Liver (tissue), 9 donors: Measurements from ENCODE around the gene CAMSAP1. TPM values are rescaled to one million over a fixed set of nuclear protein-coding genes. Genes with fewer than 3 reads are reported as not detected.

Source experiments
- DNase-seq: peaks from one replicate; pipeline ENCODE4 v3.0.0-alpha.2; 2017; ENCODE audit warnings: low spot score
- H3K27ac ChIP-seq, 2 donors: one replicate each; pipeline ENCODE4 v1.7.0; 2013; ENCODE audit warnings: inconsistent platforms in 2 of 2, low read length in 2 of 2, control low read depth in 1 of 2, low read depth in 1 of 2, mild to moderate bottlenecking in 1 of 2
- H3K27me3 ChIP-seq, 4 donors: one replicate each; pipeline versions ENCODE4 v1.6.1 to v1.7.0; 2013; ENCODE audit warnings: low read length in 3 of 4, inconsistent platforms in 1 of 4, mild to moderate bottlenecking in 1 of 4, moderate library complexity in 1 of 4; ENCODE audit not compliant: control insufficient read depth in 4 of 4, insufficient read depth in 4 of 4
- H3K36me3 ChIP-seq, 4 donors: one replicate each; pipeline versions ENCODE4 v1.6.1 to v1.7.0; 2013; ENCODE audit warnings: low read length in 3 of 4, mild to moderate bottlenecking in 3 of 4, low read depth in 1 of 4, moderate library complexity in 1 of 4; ENCODE audit not compliant: control insufficient read depth in 4 of 4, insufficient read depth in 3 of 4
- H3K4me1 ChIP-seq, 4 donors: one replicate each; pipeline versions ENCODE4 v1.6.1 to v1.7.0; 2013; ENCODE audit warnings: low read length in 3 of 4, mild to moderate bottlenecking in 3 of 4, moderate library complexity in 1 of 4; ENCODE audit not compliant: control insufficient read depth in 4 of 4, insufficient read depth in 4 of 4
- H3K4me3 ChIP-seq, 3 donors: one replicate each; pipeline versions ENCODE4 v1.6.1 to v1.7.0; 2013; ENCODE audit warnings: low read length in 3 of 3, control low read depth in 1 of 3, low read depth in 1 of 3, mild to moderate bottlenecking in 1 of 3
- H3K9ac ChIP-seq, 2 donors: one replicate each; pipeline ENCODE4 v1.7.0; 2013; ENCODE audit warnings: low read length in 2 of 2, mild to moderate bottlenecking in 2 of 2, moderate library complexity in 2 of 2, control low read depth in 1 of 2, low read depth in 1 of 2
- H3K9me3 ChIP-seq, 4 donors: one replicate each; pipeline versions ENCODE4 v1.6.1 to v1.7.0; 2013; ENCODE audit warnings: low read length in 3 of 4; ENCODE audit not compliant: control insufficient read depth in 4 of 4
- ATF3 ChIP-seq: IDR thresholded peaks from 2 replicates; pipeline ENCODE4 v1.6.1; 2016; ENCODE audit warnings: antibody characterized with exemption
- CTCF ChIP-seq: fragments of 150-350 bp; IDR thresholded peaks from 2 replicates; pipeline ENCODE4 v1.5.1; 2017; ENCODE audit warnings: improper control_type of control experiment, low read depth, low read length; ENCODE audit not compliant: missing input control
- EGR1 ChIP-seq, 2 donors: IDR thresholded peaks; 2 replicates each; pipeline ENCODE4 v1.6.1; 2016 to 2018; ENCODE audit warnings: antibody characterized with exemption in 2 of 2, low read depth in 2 of 2
- FOXA1 ChIP-seq: IDR thresholded peaks from 2 replicates; pipeline ENCODE4 v1.6.1; 2016; ENCODE audit warnings: antibody characterized with exemption
- GABPA ChIP-seq, 2 donors: IDR thresholded peaks in 1 of 2; conservative IDR thresholded peaks in 1 of 2; 2 replicates each; pipeline ENCODE4 v1.6.1; 2016; ENCODE audit warnings: antibody characterized with exemption in 2 of 2, mild to moderate bottlenecking in 1 of 2, moderate library complexity in 1 of 2
- HNF4A ChIP-seq, 2 donors: conservative IDR thresholded peaks; 2 replicates each; pipeline ENCODE4 v1.6.1; 2016; ENCODE audit warnings: antibody characterized with exemption in 2 of 2, mild to moderate bottlenecking in 2 of 2
- JUND ChIP-seq, 2 donors: IDR thresholded peaks; 2 replicates each; pipeline ENCODE4 v1.6.1; 2016; ENCODE audit warnings: antibody characterized with exemption in 2 of 2
- RAD21 ChIP-seq, 2 donors: IDR thresholded peaks; 2 replicates each; pipeline ENCODE4 v1.6.1; 2016; ENCODE audit warnings: antibody characterized with exemption in 2 of 2, mild to moderate bottlenecking in 2 of 2
- REST ChIP-seq: IDR thresholded peaks from 2 replicates; pipeline ENCODE4 v1.6.1; 2016; ENCODE audit warnings: antibody characterized with exemption, mild to moderate bottlenecking
- TAF1 ChIP-seq: conservative IDR thresholded peaks from 2 replicates; pipeline ENCODE4 v1.6.1; 2016; ENCODE audit warnings: antibody characterized with exemption, mild to moderate bottlenecking
- ZBTB33 ChIP-seq: IDR thresholded peaks from 2 replicates; pipeline ENCODE4 v1.6.1; 2016; ENCODE audit warnings: antibody characterized with exemption
- WGBS: extraction: QIAGEN DNeasy Blood & Tissue Kit; methylation state at CpG from one replicate; pipeline ENCODE4 v1.1.7; 2013; 5-methylcytosine and 5-hydroxymethylcytosine counted together
- polyA plus RNA-seq, 2 donors: library from polyadenylated mRNA; stranded (reverse) in 1 of 2; unstranded in 1 of 2; fragments of 200-250 nt in 1 of 2; fragments of >200 nt in 1 of 2; fragmentation: Nextera tagmentation in 1 of 2; extraction: Ambion mirVana in 1 of 2; gene quantifications; one replicate each; pipeline versions ENCODE4 v1.2.1 to v1.2.3, GENCODE V29; 2013 to 2015
- total RNA-seq, 2 donors: library from RNA; depleted of rRNA; stranded (reverse); fragments of >200 nt; gene quantifications; one replicate each; pipeline ENCODE4 v1.2.3, GENCODE V29; 2014
- donor health status: healthy.
- donor health status: healthy.
- donor health status: healthy.
- donor health status: healthy.
- donor health status: healthy.

Gene CAMSAP1
- total and polyA plus RNA-seq, 4 donors, result 0.97 to 6.4 (median 5.1) TPM

- H3K9me3 ChIP-seq, result no peaks in the 10 kb centered on the region
- no peaks in the 10 kb centered on the region for H3K4me1 ChIP-seq
- no peak overlapping the region for H3K4me3 ChIP-seq
- no peaks in the 10 kb centered on the region for H3K27me3 ChIP-seq
- no peak overlapping the region for H3K27ac ChIP-seq
- DNase-seq, result no peak
- WGBS, result 94% methylated on average over 11 of the region's 11 CpGs
- peaks cover 0 to 7% (median 0%) of the 10 kb centered on the region in 4 donors for H3K36me3 ChIP-seq
- no peak for TF ChIP-seq HNF4A (conservative IDR thresholded peaks at IDR 0.05)
- no peak for TF ChIP-seq EGR1 (IDR thresholded peaks at IDR 0.05; ENCODE audit: low read depth in 2 of 2)
- TF ChIP-seq CTCF, result no peak
- TF ChIP-seq TAF1, result no peak
- TF ChIP-seq JUND (IDR thresholded peaks at IDR 0.05), result no peak
- TF ChIP-seq FOXA1, result no peak
- TF ChIP-seq RAD21 (IDR thresholded peaks at IDR 0.05), result no peak
- TF ChIP-seq ZBTB33, result no peak
- TF ChIP-seq REST, result no peak
- no peak for TF ChIP-seq GABPA (IDR thresholded peaks at IDR 0.05 in 1 of 2, conservative IDR thresholded peaks at IDR 0.05 in 1 of 2)
- no peak overlapping the region for H3K9ac ChIP-seq
Measured at GRCh38 chr9:135877791-135878527, 29.4 kb downstream of the CAMSAP1 start.

- TF ChIP-seq FOXA1 (no peak), GABPA (IDR thresholded peaks at IDR 0.05 in 1 of 2, conservative IDR thresholded peaks at IDR 0.05 in 1 of 2) (no peak), ATF3 (no peak)
- Histone ChIP-seq H3K9ac (no peak overlapping the region), H3K27me3 (no peaks in the 10 kb centered on the region), H3K27ac (no peak overlapping the region), H3K9me3 (no peaks in the 10 kb centered on the region), H3K36me3 (peaks cover 0 to 7% (median 0%) of the 10 kb centered on the region in 4 donors), H3K4me1 (no peaks in the 10 kb centered on the region), H3K4me3 (no peak overlapping the region)
- 92% methylated on average over 6 of the region's 6 CpGs for WGBS
- DNase-seq, result no peak
Measured at GRCh38 chr9:135876936-135877335, 30.4 kb downstream of the CAMSAP1 start.
